GM18909 (cell line): ENCODE results near the gene TEX28.
"Not testable (repeated sequence)": the region's sequence is repeated elsewhere in the genome, so short reads cannot be mapped to it uniquely, and the experiment has no call there.

Source experiments
- ATAC-seq: cut with Tn5 transposase; IDR thresholded peaks from one replicate; pipeline ENCODE4 v1.9.1; 2021; ENCODE audit warnings: mild to moderate bottlenecking; ENCODE audit not compliant: unreplicated experiment, poor library complexity

TEX28 gene

DNA sequence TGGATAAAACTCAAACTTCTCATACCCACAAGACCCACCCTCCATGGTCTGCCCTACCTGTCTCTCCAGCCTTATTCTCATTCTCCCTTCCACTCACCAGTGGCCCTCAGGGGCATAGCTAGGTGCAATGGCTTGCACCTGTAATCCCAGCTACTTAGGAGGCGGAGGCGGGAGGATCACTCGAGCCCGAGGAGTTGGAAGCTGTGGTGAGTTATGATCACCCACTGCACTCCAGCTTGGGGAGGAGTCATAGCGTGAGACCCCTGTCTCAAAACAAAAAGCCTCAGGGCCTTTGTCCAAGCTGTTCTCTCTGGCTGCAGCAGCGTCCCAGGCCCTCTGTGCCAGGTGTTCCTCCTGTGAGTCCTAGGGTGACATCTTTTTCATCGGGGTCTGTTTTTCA is 17.2 kb upstream of the TEX28 start:
- no peak for ATAC-seq

DNA sequence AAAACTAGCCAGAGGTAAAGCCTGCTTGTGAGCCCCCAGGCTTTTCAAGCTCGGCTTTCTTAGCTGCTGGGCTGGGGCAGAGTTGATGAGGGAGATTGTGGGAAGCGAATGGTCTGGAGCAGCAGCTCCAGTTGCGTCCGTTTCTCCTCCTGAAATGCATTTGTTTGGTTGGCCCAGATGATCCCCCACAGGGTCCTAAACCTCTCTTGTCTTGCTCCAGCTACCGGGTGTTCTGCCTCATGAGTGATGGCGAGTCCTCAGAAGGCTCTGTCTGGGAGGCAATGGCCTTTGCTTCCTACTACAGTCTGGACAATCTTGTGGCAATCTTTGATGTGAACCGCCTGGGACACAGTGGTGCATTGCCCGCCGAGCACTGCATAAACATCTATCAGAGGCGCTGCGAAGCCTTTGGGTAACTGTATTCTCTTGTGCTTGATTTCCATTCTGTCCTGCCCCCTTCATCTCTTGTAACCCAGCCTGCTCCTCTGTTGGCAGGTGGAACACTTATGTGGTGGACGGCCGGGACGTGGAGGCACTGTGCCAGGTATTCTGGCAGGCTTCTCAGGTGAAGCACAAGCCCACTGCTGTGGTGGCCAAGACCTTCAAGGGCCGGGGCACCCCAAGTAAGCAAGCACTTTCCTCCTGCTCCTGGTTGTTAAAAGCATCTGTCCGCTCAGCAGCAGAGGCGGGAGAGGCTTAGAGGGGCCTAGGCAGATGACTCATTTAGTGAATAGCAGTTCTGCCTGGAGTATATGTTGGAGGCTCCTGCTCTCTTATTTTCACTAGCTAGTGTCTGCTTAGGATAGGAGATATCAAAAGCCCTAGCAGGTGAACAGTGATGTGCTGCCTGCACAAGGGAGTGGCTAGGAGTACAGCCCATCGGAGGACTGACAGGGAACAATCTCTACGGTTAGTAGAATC is 16.0 kb upstream of the TEX28 start:
- ATAC-seq: no peak

DNA sequence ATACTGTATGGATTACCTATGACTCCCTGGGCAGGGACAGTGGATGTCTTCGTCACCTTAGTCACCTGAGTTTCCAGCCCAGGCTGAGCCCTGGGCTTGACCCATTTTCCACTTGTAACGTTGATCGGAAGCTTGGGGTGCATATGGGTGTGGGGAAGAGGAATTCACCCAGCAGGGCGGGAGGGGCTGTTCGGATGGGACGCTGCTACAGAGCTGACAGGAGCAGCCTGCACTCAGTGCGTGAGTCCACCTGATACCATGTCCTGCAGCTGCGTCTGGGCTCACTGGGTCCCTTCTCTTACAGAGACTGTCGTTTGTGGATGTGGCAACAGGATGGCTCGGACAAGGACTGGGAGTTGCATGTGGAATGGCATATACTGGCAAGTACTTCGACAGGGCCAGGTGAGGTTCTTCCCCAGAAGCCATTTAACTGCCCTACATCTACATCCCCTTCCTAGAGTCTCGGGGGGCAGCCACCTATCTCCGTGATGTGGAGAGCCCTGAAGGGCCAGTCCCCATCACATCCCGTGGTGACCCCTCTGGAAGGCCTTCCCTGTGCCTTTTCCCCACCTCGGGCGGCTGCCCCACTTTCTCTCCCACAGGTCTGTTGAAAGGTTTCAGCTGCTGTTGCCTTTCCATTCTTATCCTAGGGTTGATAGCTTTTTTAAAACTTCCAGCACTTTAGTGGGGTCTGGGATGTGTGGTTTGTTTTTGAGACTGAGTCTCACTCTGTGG is 14.3 kb upstream of the TEX28 start:
- no peak for ATAC-seq

DNA sequence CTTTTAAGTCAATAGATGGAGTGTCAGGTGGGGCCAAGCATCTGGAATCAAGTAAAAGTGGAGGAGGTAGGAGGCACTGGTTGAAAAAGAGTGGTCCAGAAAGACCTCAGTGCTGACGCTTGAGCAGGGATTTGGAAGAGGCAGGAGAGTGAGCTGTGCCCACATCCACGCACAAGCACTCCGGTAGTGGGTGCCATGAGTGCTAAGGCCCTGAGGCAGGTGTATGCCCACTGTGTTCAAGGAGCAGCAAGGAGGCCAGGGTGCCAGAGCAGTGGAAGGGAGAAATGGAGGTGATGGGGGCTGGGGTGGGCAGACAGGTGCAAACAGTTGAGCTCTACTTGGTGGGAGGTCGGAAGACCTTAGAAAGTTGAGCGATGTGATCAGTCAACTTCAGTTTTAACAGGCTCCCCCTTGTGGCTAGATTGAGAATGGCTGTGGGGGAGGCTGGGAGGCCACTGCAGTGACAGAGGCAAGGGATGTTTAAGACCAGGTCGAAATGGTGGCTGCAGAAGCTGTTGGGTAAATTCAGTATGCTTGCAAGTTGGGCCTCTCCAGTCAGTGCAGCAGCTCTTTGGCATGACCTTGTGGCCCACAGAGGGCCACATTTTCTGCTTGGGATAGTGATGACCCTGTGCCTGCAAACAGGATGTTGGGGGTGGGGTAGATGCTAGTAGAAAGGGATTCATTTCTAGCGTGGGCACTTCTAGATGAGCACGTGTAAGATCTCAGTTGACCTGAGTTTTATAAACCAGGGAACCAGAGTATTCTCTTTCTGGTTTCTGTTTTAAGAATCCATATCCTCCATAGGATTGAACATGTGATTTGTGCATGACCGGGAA is 13.4 kb upstream of the TEX28 start:
- ATAC-seq: peak; percentile 65

DNA sequence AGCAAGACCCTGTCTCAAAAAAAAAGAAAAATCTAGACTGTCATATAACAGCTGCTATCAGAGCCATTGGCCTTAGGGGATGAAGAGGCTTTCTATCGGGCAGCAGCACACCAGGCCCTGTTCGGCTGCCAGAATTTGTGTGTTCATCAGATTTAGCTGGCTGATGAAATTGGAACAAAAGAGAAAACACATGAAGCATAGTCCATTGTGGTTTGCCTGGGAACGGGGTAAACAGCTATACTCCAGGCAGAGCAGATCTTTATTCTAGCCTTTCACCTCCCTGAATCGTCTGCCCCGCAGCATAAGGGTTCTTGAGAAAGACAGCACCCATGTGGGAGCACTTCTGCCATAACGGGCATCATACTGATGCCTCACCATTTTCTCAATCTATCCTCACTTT is 12.3 kb upstream of the TEX28 start:
- no peak for ATAC-seq

DNA sequence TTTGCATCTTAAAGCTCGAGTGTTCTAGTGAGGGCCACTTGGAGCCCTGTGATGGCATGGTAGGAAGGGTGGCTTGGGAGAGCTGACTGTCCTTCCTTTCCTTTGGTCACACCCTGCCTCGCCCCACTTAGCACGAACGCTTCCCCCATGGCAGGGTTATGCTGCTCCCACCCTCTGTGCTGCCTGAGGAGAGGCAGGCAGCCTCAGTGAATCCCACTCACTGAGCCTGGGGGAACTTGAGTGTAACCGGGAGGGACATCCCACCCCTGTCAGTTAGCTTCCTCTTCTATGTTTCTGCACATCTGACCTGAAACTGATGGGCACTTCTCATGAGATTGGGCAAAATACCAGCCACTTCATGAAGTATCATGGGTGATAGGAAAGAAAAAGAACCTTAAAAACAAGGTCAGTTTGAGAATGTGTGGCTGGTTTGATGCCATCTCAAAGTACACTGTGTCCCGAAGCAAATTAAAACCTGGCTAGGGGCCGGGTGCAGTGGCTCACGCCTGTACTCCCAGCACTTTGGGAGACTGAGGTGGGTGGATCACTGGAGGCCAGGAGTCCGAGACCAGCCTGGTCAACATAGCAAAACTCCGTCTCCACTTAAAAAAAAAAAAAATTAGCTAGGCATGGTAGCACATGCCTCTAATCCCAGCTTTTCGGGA is 10.7 kb upstream of the TEX28 start:
- no peak for ATAC-seq

DNA sequence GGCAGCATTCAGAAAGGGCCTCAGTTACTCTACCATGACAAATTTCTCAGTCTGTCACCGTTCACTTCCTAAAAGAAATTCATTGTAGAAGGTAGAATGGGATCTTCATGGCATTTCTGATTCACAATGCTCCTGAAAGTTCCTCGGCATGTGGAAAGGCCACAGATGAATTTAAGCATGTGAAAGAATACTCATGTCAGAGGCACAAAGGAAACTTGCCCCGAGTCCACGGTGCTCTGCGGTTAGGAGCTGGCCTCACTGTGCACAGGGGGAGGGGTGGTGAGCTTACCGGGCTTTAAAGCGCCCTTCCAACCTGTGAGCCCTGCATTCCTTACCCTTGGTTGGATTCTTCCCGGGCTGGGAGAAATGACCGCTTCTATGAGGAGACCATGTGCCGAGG is 9.9 kb upstream of the TEX28 start:
- no peak for ATAC-seq

DNA sequence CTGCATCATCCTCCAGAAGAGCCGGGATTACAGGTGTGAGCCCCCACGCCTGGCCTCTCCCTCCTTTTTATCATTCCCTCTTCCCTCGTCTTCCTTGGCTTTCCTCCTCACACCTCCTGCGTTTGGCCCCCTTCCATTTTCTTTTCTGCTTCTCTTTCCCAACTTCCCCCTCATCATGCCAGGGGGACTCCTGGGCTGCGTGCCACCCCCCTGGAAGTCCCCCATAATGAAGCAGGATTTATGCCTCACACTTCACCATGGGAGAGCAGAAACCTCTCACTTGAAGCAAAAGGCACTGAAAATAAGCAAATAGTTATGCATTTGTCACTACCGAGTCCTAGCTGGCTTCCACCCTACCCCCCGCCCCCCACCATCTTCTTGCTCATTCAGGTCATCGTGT is 8.6 kb upstream of the TEX28 start:
- no peak for ATAC-seq

DNA sequence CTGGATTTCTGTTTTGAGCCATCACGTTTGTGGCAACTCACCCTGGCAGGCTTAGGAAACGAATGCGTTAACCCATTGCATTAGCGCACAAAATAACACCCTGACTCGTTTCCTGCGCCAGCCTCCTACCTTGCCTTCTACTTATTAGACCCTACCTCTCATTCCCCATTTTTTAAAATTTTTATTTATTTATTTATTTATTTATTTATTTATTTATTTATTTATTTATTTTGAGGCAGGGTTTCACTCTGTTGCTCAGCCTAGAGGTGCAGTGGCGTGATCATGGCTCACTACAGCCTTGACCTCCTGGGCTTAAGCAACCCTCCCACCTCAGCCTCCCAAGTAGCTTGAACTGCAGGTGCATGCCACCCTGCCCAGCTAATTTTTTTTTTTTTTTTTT is 8.1 kb upstream of the TEX28 start:
- not testable (repeated sequence) for ATAC-seq

DNA sequence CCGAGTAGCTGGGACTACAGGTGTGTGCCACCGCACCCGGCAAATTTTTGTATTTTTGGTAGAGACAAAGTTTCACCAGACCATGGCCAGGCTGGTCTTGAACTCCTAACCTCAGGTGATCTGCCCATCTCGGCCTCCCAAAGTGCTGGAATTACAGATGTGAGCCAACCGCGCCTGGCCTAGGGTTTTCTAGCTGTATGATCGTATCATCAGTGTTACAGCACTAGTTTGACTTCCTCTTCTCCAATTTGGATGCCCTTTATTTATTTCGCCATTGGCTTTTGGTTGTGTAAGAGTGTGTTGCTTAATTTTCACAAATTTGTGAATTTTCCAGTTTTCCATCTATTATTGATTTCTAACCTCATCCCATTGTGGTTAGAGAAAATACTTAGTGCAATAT is 5.9 kb upstream of the TEX28 start:
- no peak for ATAC-seq

DNA sequence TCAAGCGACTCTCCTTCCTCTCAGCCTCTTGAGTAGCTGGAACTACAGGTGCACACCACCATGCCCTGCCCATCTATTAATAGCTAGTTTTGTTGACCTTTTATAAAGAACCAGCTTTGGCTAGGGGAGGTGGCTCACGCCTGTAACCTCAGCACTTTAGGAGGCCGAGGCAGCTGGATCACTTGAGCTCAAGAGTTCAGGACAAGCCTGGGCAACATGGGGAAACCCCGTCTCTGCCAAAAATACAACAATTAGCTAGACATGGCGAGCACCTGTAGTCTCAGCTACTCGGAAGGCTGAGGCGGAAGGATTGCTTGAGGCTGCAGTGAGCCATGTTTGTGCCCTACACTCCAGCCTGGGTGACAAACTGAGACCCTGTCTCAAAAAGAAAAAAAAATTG is 3.4 kb upstream of the TEX28 start:
- no peak for ATAC-seq

DNA sequence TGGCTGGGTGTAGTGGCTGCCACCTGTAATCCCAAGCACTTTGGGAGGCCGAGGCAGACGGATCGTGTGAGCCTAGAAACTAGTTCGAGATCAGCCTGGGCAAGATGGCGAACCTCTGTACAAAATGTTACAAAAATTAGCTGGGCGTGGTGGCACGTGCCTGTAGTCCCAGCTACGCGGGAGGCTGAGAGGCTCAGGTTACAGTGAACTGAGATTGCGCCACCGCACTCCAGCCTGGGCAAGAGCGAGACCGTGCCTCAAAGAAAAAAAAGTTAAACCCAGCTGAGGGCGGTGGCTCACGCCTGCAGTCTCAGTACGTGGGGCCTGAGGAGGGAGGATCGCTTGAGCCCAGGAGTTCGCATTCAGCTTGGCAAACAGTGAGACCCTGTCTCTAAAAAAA is 1.8 kb upstream of the TEX28 start:
- ATAC-seq: no peak

DNA sequence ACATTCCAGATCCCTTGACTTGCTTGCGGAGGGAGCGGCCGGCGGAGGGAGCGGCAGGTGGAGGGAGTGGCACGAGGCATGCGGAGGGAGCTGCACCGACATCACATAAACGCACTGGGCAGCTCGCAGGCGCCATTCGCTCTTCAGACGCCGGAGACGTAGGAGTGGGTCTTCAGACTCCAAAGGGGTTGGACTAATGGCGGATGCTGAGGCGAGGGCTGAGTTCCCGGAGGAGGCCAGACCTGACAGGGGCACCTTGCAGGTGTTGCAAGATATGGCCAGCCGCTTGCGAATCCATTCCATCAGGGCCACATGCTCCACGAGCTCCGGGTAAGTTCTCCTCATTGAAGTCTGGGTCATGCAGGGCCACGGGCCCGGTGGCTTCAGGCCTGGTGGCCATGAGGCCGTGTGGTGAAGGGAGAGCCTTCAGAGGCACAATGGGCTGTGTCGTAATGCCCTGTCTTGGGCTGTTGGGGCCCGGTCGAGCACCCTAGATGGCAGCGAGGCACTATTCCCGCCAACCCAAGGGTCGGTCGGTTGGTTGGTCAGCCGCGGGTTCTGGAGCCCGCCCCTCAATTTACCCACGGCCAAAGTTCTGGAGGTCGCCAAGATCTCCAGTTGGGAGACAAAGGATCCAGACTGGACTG is 863 bp upstream of the TEX28 start, which contains the start of gene TKTL1:
TSS of gene TKTL1 (plus strand) at position 132 of the 647 bp plus-strand sequence. CDS start at position 197, 65 bp downstream.
- no peak for ATAC-seq

DNA sequence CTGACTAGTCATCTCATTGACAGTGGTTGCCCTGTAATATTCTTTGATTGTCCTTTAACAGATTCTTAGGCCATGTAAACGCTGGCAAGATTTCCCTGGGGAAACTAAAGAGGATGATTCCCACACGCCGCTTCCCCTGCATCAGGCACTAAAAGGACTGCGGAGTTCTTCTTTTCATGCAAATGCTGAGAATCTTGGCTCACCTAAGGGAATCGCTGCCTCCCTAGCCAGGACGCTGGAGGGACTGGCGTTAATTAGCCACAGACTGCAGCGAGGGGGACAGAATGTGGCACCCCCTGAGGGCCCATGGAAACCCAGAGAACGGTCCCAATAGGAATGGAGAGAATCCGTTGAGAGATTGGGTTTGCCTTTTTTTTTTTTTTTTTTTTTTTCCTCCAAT is 8.5 kb downstream of the TEX28 start:
- not testable (repeated sequence) for ATAC-seq

DNA sequence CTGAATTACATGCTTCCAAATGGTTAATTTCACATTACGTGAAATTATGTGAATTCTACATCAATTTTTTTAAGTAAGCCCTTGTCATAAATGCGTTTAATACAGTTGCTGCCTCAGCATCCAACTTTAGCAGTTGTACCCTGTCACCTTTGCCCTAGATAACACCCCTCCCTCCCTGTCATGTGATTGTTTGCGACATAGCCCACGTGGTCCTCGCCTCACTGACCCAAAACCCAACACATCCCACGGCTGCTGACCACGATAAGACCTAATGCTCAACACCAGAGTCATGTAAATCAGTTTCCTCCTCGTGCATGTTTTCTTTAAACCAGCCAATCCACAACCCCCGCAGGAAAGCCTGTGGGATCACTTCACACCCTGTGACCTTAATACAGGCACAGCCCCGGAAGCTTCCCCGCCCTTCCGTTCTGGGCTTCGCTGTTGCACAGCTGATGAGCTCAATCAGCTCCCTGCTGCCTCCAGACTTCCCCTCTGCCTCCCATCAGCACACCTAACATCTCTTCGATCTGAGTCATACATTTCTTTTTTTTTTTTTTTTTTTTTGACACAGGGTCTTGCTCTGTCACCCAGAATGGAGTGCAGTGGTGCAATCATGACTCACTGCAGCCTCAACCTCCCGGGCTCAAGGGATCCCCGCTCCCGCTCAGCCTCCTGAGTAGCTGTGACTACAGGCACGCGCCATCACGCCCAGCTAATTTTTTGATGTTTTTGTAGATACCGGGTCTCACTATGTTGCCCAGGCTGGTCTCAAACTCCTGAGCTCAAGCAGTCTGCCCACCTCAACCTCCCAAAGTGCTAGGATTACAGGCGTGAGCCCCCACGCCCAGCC is 10.2 kb downstream of the TEX28 start:
- peak; percentile 70 for ATAC-seq

DNA sequence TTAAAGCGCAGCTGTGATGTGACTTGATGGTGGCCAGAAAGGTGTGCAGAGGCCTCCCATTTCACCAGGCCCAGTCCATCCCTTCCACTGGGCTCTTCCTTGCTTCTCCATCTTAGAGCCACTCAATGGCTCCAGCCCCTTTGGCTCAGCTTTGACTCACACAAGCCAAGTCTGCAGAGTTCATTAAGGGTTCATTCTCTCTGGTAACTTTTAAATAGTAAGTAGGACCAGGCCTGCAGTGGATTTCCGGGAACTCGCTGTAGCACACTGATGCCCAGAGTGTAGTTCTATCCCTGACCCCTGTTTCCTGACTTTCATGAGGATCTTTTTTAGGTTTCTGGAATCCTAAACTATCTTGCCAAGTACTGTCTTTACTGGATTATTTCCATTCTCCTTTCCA is 25.7 kb downstream of the TEX28 start:
- ATAC-seq: not testable (repeated sequence)

DNA sequence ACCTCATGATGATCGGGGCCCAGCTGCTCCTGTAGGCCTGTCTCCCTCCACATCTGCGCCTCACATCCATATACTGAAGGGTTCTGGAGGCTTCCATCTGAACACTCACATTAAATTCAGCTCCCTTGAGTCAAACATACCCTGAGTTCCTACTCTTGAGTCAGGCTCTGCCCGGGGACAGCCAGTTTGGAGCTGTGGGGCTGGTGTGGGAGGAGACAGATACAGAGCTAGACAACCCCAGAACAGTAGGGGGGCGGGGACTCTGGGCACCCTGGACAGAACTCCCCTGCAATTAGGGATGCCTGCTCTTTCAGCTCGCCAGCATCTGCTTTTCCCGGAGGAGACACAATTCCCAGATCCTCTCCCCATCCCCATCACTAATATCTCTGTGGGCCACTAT is 31.9 kb downstream of the TEX28 start:
- not testable (repeated sequence) for ATAC-seq

DNA sequence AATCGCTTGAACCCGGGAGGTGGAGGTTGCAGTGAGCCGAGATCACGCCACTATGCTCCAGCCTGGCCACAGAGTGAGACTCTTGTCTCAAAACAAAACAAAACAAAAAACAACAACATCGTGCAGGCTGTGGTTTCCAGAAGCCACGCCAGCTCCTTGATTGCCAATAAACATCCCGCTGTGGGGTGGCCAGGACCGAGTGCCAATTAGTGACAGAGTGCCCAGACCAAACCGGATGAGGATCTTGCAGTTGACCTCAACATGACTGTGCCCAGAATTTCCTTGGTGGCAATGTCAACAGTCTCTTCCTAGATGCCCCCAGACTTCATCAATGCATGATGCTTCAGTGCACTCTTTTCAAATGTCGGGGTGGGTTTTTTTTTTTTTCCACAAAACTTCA is 36.2 kb downstream of the TEX28 start:
- not testable (repeated sequence) for ATAC-seq

DNA sequence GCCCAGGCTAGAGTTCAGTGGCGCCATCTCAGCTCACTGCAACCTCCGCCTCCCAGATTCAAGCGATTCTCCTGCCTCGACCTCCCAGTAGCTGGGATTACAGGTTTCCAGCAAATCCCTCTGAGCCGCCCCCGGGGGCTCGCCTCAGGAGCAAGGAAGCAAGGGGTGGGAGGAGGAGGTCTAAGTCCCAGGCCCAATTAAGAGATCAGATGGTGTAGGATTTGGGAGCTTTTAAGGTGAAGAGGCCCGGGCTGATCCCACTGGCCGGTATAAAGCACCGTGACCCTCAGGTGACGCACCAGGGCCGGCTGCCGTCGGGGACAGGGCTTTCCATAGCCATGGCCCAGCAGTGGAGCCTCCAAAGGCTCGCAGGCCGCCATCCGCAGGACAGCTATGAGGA is 37.6 kb downstream of the TEX28 start, which contains the start of gene OPN1MW3:
TSS of gene OPN1MW3 (plus strand) at position 301 of the 400 bp plus-strand sequence. CDS start at position 339, 38 bp downstream.
- not testable (repeated sequence) for ATAC-seq
